GM18502 (cell line): ENCODE measurements around the gene TMEM212.

Experiments used
- ATAC-seq: cut with Tn5 transposase; IDR thresholded peaks from one replicate; pipeline ENCODE4 v1.9.1; 2021; ENCODE audit warnings: mild to moderate bottlenecking; ENCODE audit not compliant: unreplicated experiment, poor library complexity

TMEM212 gene

GRCh38 chr3:171832989-171833388 is 10.2 kb upstream of the TMEM212 start:
- no peak for ATAC-seq

GRCh38 chr3:171833789-171834460 is 9.2 kb upstream of the TMEM212 start:
- ATAC-seq: no peak

GRCh38 chr3:171834461-171834801 is 8.7 kb upstream of the TMEM212 start:
- ATAC-seq: no peak

GRCh38 chr3:171835116-171835515 is 8.0 kb upstream of the TMEM212 start:
- ATAC-seq: no peak

GRCh38 chr3:171835613-171836012 is 7.5 kb upstream of the TMEM212 start:
- ATAC-seq: no peak

GRCh38 chr3:171836855-171837254 is 6.3 kb upstream of the TMEM212 start:
- no peak for ATAC-seq

GRCh38 chr3:171837698-171838097 is 5.5 kb upstream of the TMEM212 start:
- ATAC-seq: no peak

GRCh38 chr3:171838218-171838720 is 4.9 kb upstream of the TMEM212 start:
- no peak for ATAC-seq

- no peak for ATAC-seq
Measured at GRCh38 chr3:171839270-171839669, 3.9 kb upstream of the TMEM212 start.

GRCh38 chr3:171840445-171840810 is 2.7 kb upstream of the TMEM212 start:
- ATAC-seq: no peak

GRCh38 chr3:171840811-171841619 is 2.1 kb upstream of the TMEM212 start:
- no peak for ATAC-seq

- ATAC-seq: no peak
Measured at GRCh38 chr3:171841620-171842000, 1.5 kb upstream of the TMEM212 start.

GRCh38 chr3:171844873-171845272 is 1.7 kb downstream of the TMEM212 start:
- no peak for ATAC-seq

- ATAC-seq: no peak
Measured at GRCh38 chr3:171845481-171846284, 2.5 kb downstream of the TMEM212 start.

- peak; percentile 94 for ATAC-seq
Measured at GRCh38 chr3:171846597-171846996, 3.4 kb downstream of the TMEM212 start.

GRCh38 chr3:171847133-171847532 is 4.0 kb downstream of the TMEM212 start:
- ATAC-seq: no peak

- ATAC-seq: no peak
Measured at GRCh38 chr3:171847595-171848259, 4.6 kb downstream of the TMEM212 start.

GRCh38 chr3:171849617-171850319 is 6.6 kb downstream of the TMEM212 start:
- no peak for ATAC-seq

GRCh38 chr3:171850320-171850959 is 7.3 kb downstream of the TMEM212 start:
- ATAC-seq: no peak
